Prostate gland (tissue), 2 donors: Measurements from ENCODE around the gene FKBP5.

Experiments used
- CTCF ChIP-seq, 4 experiments: fragments of 200-600 bp in 2 of 4; fragments of 450-650 bp in 2 of 4; sonication (generic) in 2 of 4; IDR thresholded peaks; 1 replicate in 3 of 4; 2 replicates in 1 of 4; pipeline ENCODE4 v1.5.1; 2016 to 2019; ENCODE audit warnings: antibody characterized with exemption in 4 of 4, mild to moderate bottlenecking in 2 of 4, moderate library complexity in 2 of 4
- POLR2A ChIP-seq: fragments of 450-650 bp; IDR thresholded peaks from one replicate; pipeline ENCODE4 v1.6.1; 2016; ENCODE audit warnings: antibody characterized with exemption, mild to moderate bottlenecking

GRCh38 chr6:35719830-35720733 lies 31.4 kb upstream of the FKBP5 start:
- TF ChIP-seq CTCF (IDR thresholded peaks at IDR 0.05) (no peak), POLR2A (no peak)
